GM23338 (cell line): ENCODE data around the gene HES3. TPM values are rescaled to one million over a fixed set of nuclear protein-coding genes. Genes with fewer than 3 reads are reported as not detected.
A peak's percentile ranks its signal among the peaks of the same experiment; 100 is the strongest.

Experiments
- ATAC-seq: fragments of 200-7000 bp; cut with Tn5 transposase; 3 replicates; pipeline ENCODE4 v1.9.1; 2020
- DNase-seq: peaks from one replicate; pipeline ENCODE4 v3.0.0-alpha.2; 2015; ENCODE audit warnings: low spot score
- H2AFZ ChIP-seq: fragments of 200-600 bp; sonication (generic); 2 replicates; pipeline ENCODE4 v1.8.0; 2016; ENCODE audit warnings: antibody characterized with exemption, mild to moderate bottlenecking, moderate library complexity
- H3F3A ChIP-seq: fragments of 200-600 bp; sonication (generic); replicated peaks from 2 replicates; pipeline ENCODE4 v1.8.0; 2017; ENCODE audit warnings: antibody characterized with exemption, mixed run types, low read depth
- H3K27ac ChIP-seq: fragments of 200-600 bp; sonication (generic); 2 replicates; pipeline ENCODE4 v1.6.1; 2016; ENCODE audit warnings: low read depth
- H3K27me3 ChIP-seq: fragments of 200-600 bp; sonication (generic); 2 replicates; pipeline ENCODE4 v1.8.0; 2016; ENCODE audit warnings: mild to moderate bottlenecking, mixed run types, moderate library complexity; ENCODE audit not compliant: insufficient read depth
- H3K36me3 ChIP-seq: fragments of 200-600 bp; sonication (generic); 2 replicates; pipeline ENCODE4 v1.8.0; 2016; ENCODE audit warnings: mild to moderate bottlenecking; ENCODE audit not compliant: insufficient read depth
- H3K4me1 ChIP-seq: fragments of 200-600 bp; sonication (generic); 2 replicates; pipeline ENCODE4 v1.8.0; 2016; ENCODE audit warnings: mild to moderate bottlenecking, moderate library complexity; ENCODE audit not compliant: insufficient read depth
- H3K4me2 ChIP-seq: fragments of 200-600 bp; sonication (generic); 2 replicates; pipeline ENCODE4 v1.7.1; 2017; ENCODE audit warnings: mixed run types
- H3K4me3 ChIP-seq: fragments of 200-600 bp; sonication (generic); 2 replicates; pipeline ENCODE4 v1.6.1; 2016; ENCODE audit warnings: mixed run types
- H3K79me2 ChIP-seq: fragments of 200-600 bp; sonication (generic); replicated peaks from 2 replicates; pipeline ENCODE4 v1.8.0; 2017; ENCODE audit warnings: mild to moderate bottlenecking; ENCODE audit not compliant: insufficient read depth
- H3K9me2 ChIP-seq: fragments of 200-600 bp; sonication (generic); 2 replicates; pipeline ENCODE4 v1.8.0; 2017; ENCODE audit not compliant: insufficient read depth
- H4K20me1 ChIP-seq: fragments of 200-600 bp; sonication (generic); replicated peaks from 2 replicates; pipeline ENCODE4 v1.8.0; 2017; ENCODE audit warnings: mild to moderate bottlenecking; ENCODE audit not compliant: insufficient read depth
- H3K27ac Mint-ChIP-seq: 2 replicates; pipeline ENCODE4 v1.8.0; 2020; ENCODE audit warnings: inconsistent platforms, mild to moderate bottlenecking, moderate library complexity, mixed read lengths
- H3K27me3 Mint-ChIP-seq: 3 replicates; pipeline ENCODE4 v1.8.0; 2022; ENCODE audit warnings: low read depth, mild to moderate bottlenecking, moderate library complexity, mixed read lengths, inconsistent platforms; ENCODE audit not compliant: insufficient read depth, poor library complexity
- H3K36me3 Mint-ChIP-seq: 3 replicates; pipeline ENCODE4 v1.8.0; 2021; ENCODE audit warnings: low read depth, mild to moderate bottlenecking, inconsistent platforms, moderate library complexity, mixed read lengths
- H3K4me1 Mint-ChIP-seq: 3 replicates; pipeline ENCODE4 v1.8.0; 2020; ENCODE audit warnings: mild to moderate bottlenecking, inconsistent platforms, mixed read lengths
- H3K4me3 Mint-ChIP-seq: 3 replicates; pipeline ENCODE4 v1.8.0; 2021; ENCODE audit warnings: moderate library complexity, mild to moderate bottlenecking, inconsistent platforms, mixed read lengths
- H3K9me3 Mint-ChIP-seq: 3 replicates; pipeline ENCODE4 v1.8.0; 2020; ENCODE audit warnings: moderate library complexity, mild to moderate bottlenecking, inconsistent platforms, mixed read lengths
- CREB1 ChIP-seq: fragments of 250-450 bp; sonication (Bioruptor Pico); IDR thresholded peaks from 2 replicates; pipeline ENCODE4 v1.5.0; 2020; ENCODE audit warnings: low read depth, mild to moderate bottlenecking, moderate library complexity
- EZH2 ChIP-seq: fragments of 200-600 bp; sonication (generic); IDR thresholded peaks from one replicate; pipeline ENCODE4 v1.8.0; 2017; ENCODE audit warnings: antibody characterized with exemption, mild to moderate bottlenecking, low read depth; ENCODE audit not compliant: unreplicated experiment
- EZH2phosphoT487 ChIP-seq: fragments of 200-600 bp; sonication (generic); IDR thresholded peaks from one replicate; pipeline ENCODE4 v1.8.1; 2018; ENCODE audit warnings: antibody characterized with exemption; ENCODE audit not compliant: unreplicated experiment
- NANOG ChIP-seq: IDR thresholded peaks from 2 replicates; pipeline ENCODE4 v1.6.1; 2016; ENCODE audit warnings: antibody characterized with exemption, borderline replicate concordance
- POLR2AphosphoS5 ChIP-seq: IDR thresholded peaks from 2 replicates; pipeline ENCODE4 v1.6.1; 2016; ENCODE audit warnings: antibody characterized with exemption, low read depth
- STAT1 ChIP-seq: IDR thresholded peaks from one replicate; pipeline ENCODE4 v1.6.1; 2016; ENCODE audit warnings: antibody characterized with exemption; ENCODE audit not compliant: unreplicated experiment
- polyA plus RNA-seq: library from polyadenylated mRNA; unstranded; fragments of >200 nt; fragmentation: Nextera tagmentation; extraction: Ambion mirVana; gene quantifications from 2 replicates; pipeline ENCODE4 v1.2.1, GENCODE V29; 2016
- total RNA-seq: library from RNA; depleted of rRNA; stranded (reverse); fragments of >200 nt; shearing (Covaris generic); gene quantifications from 2 replicates; pipeline ENCODE4 v1.2.3, GENCODE V29; 2014
- TF ChIP-seq, protein P1 (sequence below), 2 experiments: fragments of 200-600 bp in 1 of 2; sonication (generic) in 1 of 2; conservative IDR thresholded peaks; 2 replicates each; pipeline versions ENCODE4 v1.5.1 to v1.6.1; 2016 to 2017; ENCODE audit warnings: antibody characterized with exemption in 2 of 2, low read depth in 2 of 2, mild to moderate bottlenecking in 2 of 2, moderate library complexity in 1 of 2
- TF ChIP-seq, protein P2 (sequence below): IDR thresholded peaks from one replicate; pipeline ENCODE4 v1.6.1; 2018; ENCODE audit warnings: antibody characterized with exemption; ENCODE audit not compliant: unreplicated experiment

HES3 gene
- total and polyA plus RNA-seq, 2 experiments from 2014 or later: 7.1 to 50.4 TPM

DNA sequence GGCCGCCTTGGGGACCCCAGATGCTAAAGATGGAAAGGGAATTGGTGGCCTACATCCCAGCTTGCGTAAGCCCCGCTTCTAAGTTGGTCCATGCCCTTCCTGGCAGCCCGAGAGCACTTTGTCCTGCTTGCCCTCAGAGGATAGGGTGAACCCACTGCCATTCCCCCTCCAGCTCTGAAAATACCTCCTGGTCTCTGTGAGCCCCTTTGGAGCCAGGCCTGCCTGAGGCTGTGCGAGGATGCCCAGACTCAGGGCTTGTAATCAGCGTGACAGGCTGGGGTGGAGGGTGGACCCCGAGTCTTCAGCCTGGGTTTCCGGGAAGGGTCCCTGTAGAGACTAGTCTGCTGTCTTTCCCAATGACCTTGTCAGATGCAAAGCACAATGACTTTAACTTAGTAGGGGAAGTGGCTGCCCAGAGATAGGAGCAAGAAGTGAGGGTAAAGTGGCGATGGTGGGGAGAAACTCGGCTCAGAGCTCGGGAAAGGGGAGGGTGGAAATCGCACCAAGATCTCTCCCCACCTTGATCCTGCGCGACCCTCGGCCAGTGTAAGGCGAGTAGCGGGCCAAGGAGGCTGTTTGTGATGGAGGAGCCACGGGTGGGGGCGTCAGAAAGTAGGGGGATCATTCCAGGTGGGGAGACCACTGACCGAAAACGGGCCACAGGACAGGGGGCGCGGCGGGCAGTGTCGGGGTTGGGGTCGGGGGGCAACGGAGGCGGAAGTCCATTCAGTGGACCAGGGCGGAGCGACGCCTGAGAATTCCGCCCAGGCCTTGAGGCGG is 2.7 kb upstream of the HES3 start:
- Histone ChIP-seq H3K9me2 (no peaks in the 10 kb centered on the region), H3K36me3 (no peaks in the 10 kb centered on the region), H3K4me3 (peak overlapping the region; percentile 83), H3K4me2 (peak overlapping the region; percentile 98), H3K27ac (peak overlapping the region; percentile 97), H4K20me1 (no peaks in the 10 kb centered on the region), H3K4me1 (peaks cover 40% of the 10 kb centered on the region), H3K27me3 (peaks cover 23% of the 10 kb centered on the region), H3F3A (peaks cover 31% of the 10 kb centered on the region), H3K79me2 (peaks cover 5% of the 10 kb centered on the region; the same call in 1 of the 2 replicates), H2AFZ (no peak overlapping the region)
- Mint-ChIP-seq H3K27me3 (peaks cover 38% of the 10 kb centered on the region), H3K4me3 (peak overlapping the region; percentile 50), H3K36me3 (no peaks in the 10 kb centered on the region), H3K9me3 (no peaks in the 10 kb centered on the region), H3K4me1 (peaks cover 48% of the 10 kb centered on the region), H3K27ac (peak overlapping the region; percentile 25)
- no peak for ATAC-seq
- DNase-seq: no peak
- TF ChIP-seq, protein P1, sequence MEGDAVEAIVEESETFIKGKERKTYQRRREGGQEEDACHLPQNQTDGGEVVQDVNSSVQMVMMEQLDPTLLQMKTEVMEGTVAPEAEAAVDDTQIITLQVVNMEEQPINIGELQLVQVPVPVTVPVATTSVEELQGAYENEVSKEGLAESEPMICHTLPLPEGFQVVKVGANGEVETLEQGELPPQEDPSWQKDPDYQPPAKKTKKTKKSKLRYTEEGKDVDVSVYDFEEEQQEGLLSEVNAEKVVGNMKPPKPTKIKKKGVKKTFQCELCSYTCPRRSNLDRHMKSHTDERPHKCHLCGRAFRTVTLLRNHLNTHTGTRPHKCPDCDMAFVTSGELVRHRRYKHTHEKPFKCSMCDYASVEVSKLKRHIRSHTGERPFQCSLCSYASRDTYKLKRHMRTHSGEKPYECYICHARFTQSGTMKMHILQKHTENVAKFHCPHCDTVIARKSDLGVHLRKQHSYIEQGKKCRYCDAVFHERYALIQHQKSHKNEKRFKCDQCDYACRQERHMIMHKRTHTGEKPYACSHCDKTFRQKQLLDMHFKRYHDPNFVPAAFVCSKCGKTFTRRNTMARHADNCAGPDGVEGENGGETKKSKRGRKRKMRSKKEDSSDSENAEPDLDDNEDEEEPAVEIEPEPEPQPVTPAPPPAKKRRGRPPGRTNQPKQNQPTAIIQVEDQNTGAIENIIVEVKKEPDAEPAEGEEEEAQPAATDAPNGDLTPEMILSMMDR (conservative IDR thresholded peaks at IDR 0.05; ENCODE audit: low read depth in 2 of 2): no peak

DNA sequence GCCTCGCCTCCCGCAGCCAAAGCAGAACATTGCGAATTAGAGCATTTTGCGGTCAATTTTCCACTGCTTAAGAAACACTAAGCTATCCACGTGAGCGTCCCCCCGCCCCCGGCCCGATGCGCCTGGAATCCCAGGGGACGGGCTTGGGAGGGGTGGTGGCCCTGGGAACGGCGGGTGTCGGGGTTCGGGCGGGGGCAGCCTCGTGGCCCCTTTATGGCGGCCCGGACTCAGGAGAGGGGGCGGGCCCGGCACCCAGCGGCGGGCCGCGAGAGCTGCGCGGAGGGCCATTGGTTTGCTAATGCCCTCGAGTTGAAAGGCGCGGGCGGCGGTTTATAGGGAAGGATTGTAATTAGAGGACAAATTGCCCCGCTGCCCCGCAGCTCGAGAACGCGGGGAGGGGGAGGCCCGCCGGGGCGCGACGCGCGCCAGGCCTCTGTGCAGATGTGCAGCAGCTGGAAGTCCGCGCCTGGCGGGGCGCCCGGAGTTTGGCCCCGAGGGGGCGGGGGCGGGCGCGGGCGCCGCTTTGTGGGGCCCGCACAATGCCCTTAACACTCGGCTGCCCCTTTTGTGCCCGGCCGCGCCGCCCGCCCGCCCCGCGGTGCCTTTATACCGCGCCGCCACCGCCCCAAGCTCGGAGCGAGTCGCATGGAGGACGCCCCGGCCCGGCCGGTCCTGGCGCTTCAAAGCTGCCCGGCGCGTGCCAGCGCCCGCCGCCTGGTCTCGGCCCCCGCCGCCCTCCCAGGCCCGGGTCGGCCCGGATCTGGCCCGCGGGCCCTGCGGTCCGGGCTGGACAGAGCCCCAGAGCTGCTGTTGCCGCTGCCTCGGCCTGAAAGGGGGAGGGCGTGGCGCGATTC is 1.9 kb upstream of the HES3 start:
- H3K27ac ChIP-seq: peak overlapping the region; percentile 80; the same call in 1 of the 2 replicates
- peak overlapping the region; percentile 25 for H3K27ac Mint-ChIP-seq
- peaks cover 3% of the 10 kb centered on the region; the same call in 1 of the 2 replicates for H4K20me1 ChIP-seq
- H3K4me2 ChIP-seq: peak overlapping the region; percentile 98
- H3K9me2 ChIP-seq: no peaks in the 10 kb centered on the region
- no peaks in the 10 kb centered on the region for H3K9me3 Mint-ChIP-seq
- no peak overlapping the region for H2AFZ ChIP-seq
- peaks cover 1% of the 10 kb centered on the region; the same call in 1 of the 2 replicates for H3K79me2 ChIP-seq
- peak; percentile 8 for ATAC-seq
- no peaks in the 10 kb centered on the region for H3K36me3 ChIP-seq
- peak overlapping the region; percentile 83 for H3K4me3 ChIP-seq
- peaks cover 38% of the 10 kb centered on the region for H3K27me3 Mint-ChIP-seq
- H3K27me3 ChIP-seq: peaks cover 27% of the 10 kb centered on the region
- TF ChIP-seq EZH2phosphoT487: no peak
- TF ChIP-seq POLR2AphosphoS5: peak; percentile 51; the same call in 1 of the 2 replicates
- TF ChIP-seq NANOG: no peak
- TF ChIP-seq, protein P2, sequence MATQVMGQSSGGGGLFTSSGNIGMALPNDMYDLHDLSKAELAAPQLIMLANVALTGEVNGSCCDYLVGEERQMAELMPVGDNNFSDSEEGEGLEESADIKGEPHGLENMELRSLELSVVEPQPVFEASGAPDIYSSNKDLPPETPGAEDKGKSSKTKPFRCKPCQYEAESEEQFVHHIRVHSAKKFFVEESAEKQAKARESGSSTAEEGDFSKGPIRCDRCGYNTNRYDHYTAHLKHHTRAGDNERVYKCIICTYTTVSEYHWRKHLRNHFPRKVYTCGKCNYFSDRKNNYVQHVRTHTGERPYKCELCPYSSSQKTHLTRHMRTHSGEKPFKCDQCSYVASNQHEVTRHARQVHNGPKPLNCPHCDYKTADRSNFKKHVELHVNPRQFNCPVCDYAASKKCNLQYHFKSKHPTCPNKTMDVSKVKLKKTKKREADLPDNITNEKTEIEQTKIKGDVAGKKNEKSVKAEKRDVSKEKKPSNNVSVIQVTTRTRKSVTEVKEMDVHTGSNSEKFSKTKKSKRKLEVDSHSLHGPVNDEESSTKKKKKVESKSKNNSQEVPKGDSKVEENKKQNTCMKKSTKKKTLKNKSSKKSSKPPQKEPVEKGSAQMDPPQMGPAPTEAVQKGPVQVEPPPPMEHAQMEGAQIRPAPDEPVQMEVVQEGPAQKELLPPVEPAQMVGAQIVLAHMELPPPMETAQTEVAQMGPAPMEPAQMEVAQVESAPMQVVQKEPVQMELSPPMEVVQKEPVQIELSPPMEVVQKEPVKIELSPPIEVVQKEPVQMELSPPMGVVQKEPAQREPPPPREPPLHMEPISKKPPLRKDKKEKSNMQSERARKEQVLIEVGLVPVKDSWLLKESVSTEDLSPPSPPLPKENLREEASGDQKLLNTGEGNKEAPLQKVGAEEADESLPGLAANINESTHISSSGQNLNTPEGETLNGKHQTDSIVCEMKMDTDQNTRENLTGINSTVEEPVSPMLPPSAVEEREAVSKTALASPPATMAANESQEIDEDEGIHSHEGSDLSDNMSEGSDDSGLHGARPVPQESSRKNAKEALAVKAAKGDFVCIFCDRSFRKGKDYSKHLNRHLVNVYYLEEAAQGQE: no peak
- no peak for TF ChIP-seq STAT1
- TF ChIP-seq CREB1 (CRISPR knock-in tag): peak; percentile 17; the same call in 1 of the 2 replicates
- TF ChIP-seq, protein P1 (conservative IDR thresholded peaks at IDR 0.05; ENCODE audit: low read depth in 2 of 2): no peak
- TF ChIP-seq EZH2: no peak
- H3K4me1 ChIP-seq: peaks cover 43% of the 10 kb centered on the region
- H3K4me1 Mint-ChIP-seq: peaks cover 54% of the 10 kb centered on the region
- H3K36me3 Mint-ChIP-seq: no peaks in the 10 kb centered on the region
- DNase-seq: peak; percentile 91
- peaks cover 34% of the 10 kb centered on the region for H3F3A ChIP-seq
- peak overlapping the region; percentile 50 for H3K4me3 Mint-ChIP-seq
